Panc1 (cell line): Measurements from ENCODE around the gene POLN. TPM values are rescaled to one million over a fixed set of nuclear protein-coding genes. Genes with fewer than 3 reads are reported as not detected.

ENCODE experiments used
- ATAC-seq: fragments of 200-7000 bp; cut with Tn5 transposase; 2 replicates; pipeline ENCODE4 v1.9.1; 2020; ENCODE audit warnings: mild to moderate bottlenecking, moderate library complexity
- BruUV-seq: library from RNA; stranded (reverse); fragments of 400-500 nt; replicated peaks from 2 replicates; lab custom pipeline; 2021; lab: Mats Ljungman, UMichigan
- CTCF ChIA-PET: fragments of 300-600 bp; sonication (Branson Sonifier 250); formaldehyde crosslinking; loops from one replicate; lab custom pipeline; 2022; ENCODE audit warnings: antibody characterized with exemption; lab: Charles Lee
- POLR2A ChIA-PET: fragments of 300-600 bp; sonication (Branson Sonifier 250); formaldehyde crosslinking; loops from one replicate; lab custom pipeline; 2022; ENCODE audit warnings: antibody characterized with exemption; lab: Charles Lee
- DNase-seq: peaks from one replicate; pipeline ENCODE4 v3.0.0-alpha.2; 2010; ENCODE audit warnings: low read depth, low spot score
- H3K27ac ChIP-seq: 2 replicates; pipeline ENCODE4 v1.5.1; 2011; ENCODE audit warnings: mild to moderate bottlenecking, low read length, inconsistent platforms
- H3K27me3 ChIP-seq: fragments of 200-500 bp; sonication (Bioruptor generic); 2 replicates; pipeline ENCODE4 v1.6.0; 2014; ENCODE audit warnings: low read length, inconsistent platforms; ENCODE audit not compliant: control insufficient read depth, insufficient read depth
- H3K36me3 ChIP-seq: fragments of 200-500 bp; sonication (Bioruptor generic); 2 replicates; pipeline ENCODE4 v1.5.1; 2014; ENCODE audit warnings: inconsistent platforms, mild to moderate bottlenecking, low read length, moderate library complexity; ENCODE audit not compliant: control insufficient read depth, insufficient read depth
- H3K4me1 ChIP-seq: 2 replicates; pipeline ENCODE4 v1.5.1; 2011; ENCODE audit warnings: inconsistent platforms, mild to moderate bottlenecking, low read length, moderate library complexity; ENCODE audit not compliant: control insufficient read depth, insufficient read depth
- H3K4me3 ChIP-seq, 2 experiments: 2 replicates each; pipeline ENCODE4 v1.5.1; 2011 to 2012; ENCODE audit warnings: low read depth in 2 of 2, low read length in 2 of 2, mild to moderate bottlenecking in 2 of 2, inconsistent platforms in 1 of 2, moderate library complexity in 1 of 2
- H3K9me3 ChIP-seq: fragments of 200-500 bp; sonication (Bioruptor generic); 2 replicates; pipeline ENCODE4 v1.5.1; 2014; ENCODE audit warnings: low read depth, mild to moderate bottlenecking, inconsistent platforms, low read length, moderate library complexity; ENCODE audit not compliant: control insufficient read depth, insufficient read depth
- POLR2AphosphoS5 ChIP-seq: IDR thresholded peaks from 2 replicates; pipeline ENCODE4 v1.6.1; 2012; ENCODE audit warnings: mild to moderate bottlenecking, low read depth, low read length, moderate library complexity
- SIN3A ChIP-seq: IDR thresholded peaks from 2 replicates; pipeline ENCODE4 v1.6.1; 2012; ENCODE audit warnings: low read depth, mild to moderate bottlenecking, low read length, moderate library complexity, borderline replicate concordance; ENCODE audit not compliant: insufficient read depth
- TCF7L2 ChIP-seq: IDR thresholded peaks from 2 replicates; pipeline ENCODE4 v1.6.1; 2011; ENCODE audit warnings: mild to moderate bottlenecking, low read depth, low read length, inconsistent platforms
- in situ Hi-C: cut with HindIII; loops from 2 replicates; pipeline ENCODE4 v1.10.0; 2016; ENCODE audit warnings: low sequenced_read_pairs, low pct_unique_long_range_greater_than_20kb
- intact Hi-C: fragments of 100-400 bp; cut with micrococcal nuclease; formaldehyde crosslinking; loops from one replicate; pipeline ENCODE4 v1.10.0; 2022; ENCODE audit not compliant: unreplicated experiment
- total RNA-seq: library from RNA; stranded (reverse); gene quantifications from one replicate; pipeline ENCODE4 v1.2.1, GENCODE V29; 2021; ENCODE audit not compliant: unreplicated experiment
- TF ChIP-seq, protein P1 (sequence below): fragments of 450-650 bp; IDR thresholded peaks from 2 replicates; pipeline ENCODE4 v1.5.1; 2017; ENCODE audit warnings: mild to moderate bottlenecking
- TF ChIP-seq, protein P2 (sequence below), 2 experiments: IDR thresholded peaks; 2 replicates each; pipeline ENCODE4 v1.6.1; 2011 to 2012; ENCODE audit warnings: low read depth in 2 of 2, control low read depth in 1 of 2, low read length in 1 of 2, mild to moderate bottlenecking in 1 of 2, moderate library complexity in 1 of 2; ENCODE audit not compliant: insufficient read depth in 1 of 2

The POLN gene
- total RNA-seq, 1 experiment from 2014 or later: 4.3 TPM

DNA sequence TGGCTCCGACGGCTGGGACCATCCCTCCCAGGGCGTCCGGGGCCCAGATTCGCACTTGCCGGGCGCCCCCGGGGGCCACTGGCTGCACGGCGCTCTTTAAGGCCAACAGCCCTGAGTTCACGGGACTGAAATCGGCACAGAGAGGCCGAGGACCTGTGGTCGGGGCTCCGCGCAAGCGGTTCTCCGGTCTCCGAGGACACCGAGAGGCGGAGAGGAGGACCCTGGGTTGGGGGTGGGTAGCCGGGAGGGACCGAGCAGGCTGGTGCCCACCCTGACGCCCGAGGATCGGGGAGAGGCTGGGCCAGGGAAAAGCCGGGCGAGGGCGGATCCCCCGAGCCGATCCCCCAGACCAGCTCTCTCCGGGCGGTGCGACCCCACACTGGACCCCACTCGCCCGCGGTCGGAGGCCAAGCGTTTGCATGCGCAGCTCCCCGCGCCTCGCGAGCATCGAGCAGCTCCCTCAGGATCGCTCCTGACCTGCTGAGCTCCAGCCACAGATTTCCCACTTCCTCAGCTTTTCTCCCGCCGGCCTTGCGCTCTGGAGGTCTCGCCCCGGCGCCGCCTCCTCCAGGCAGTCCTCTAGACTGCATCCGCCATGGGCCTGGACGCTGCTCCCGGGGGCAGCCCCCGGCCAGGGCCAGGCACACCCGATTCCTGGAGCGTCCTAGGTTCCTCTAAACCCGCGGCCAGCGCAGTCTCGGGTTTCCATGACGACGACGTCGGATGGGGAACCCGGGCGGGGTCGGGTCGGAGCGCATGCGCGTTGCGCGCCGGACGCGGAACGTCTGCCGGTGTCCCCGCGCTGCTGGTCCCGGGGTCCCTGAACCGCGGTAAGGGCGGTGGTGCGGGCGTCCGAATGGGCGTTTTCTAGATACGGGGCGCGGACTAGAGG lies 200.4 kb downstream of the POLN start:
- intact Hi-C loops: no loop called here
- Histone ChIP-seq H3K36me3 (no peaks in the 10 kb centered on the region), H3K4me3 (peak overlapping the region; percentile 67), H3K27me3 (no peaks in the 10 kb centered on the region), H3K4me1 (no peaks in the 10 kb centered on the region; the same call in 1 of the 2 replicates), H3K9me3 (no peaks in the 10 kb centered on the region), H3K27ac (peak overlapping the region; percentile 54; the same call in 1 of the 2 replicates)
- TF ChIP-seq, protein P1, sequence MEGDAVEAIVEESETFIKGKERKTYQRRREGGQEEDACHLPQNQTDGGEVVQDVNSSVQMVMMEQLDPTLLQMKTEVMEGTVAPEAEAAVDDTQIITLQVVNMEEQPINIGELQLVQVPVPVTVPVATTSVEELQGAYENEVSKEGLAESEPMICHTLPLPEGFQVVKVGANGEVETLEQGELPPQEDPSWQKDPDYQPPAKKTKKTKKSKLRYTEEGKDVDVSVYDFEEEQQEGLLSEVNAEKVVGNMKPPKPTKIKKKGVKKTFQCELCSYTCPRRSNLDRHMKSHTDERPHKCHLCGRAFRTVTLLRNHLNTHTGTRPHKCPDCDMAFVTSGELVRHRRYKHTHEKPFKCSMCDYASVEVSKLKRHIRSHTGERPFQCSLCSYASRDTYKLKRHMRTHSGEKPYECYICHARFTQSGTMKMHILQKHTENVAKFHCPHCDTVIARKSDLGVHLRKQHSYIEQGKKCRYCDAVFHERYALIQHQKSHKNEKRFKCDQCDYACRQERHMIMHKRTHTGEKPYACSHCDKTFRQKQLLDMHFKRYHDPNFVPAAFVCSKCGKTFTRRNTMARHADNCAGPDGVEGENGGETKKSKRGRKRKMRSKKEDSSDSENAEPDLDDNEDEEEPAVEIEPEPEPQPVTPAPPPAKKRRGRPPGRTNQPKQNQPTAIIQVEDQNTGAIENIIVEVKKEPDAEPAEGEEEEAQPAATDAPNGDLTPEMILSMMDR: no peak
- no peak for TF ChIP-seq TCF7L2
- peak; percentile 29; the same call in 1 of the 2 replicates for TF ChIP-seq POLR2AphosphoS5
- DNase-seq (peak; percentile 2), ATAC-seq (peak; percentile 78)
- CTCF ChIA-PET: no interaction called here
- BruUV-seq: no TSS peak
- in situ Hi-C loops: no loop called here
- POLR2A ChIA-PET: no interaction called here

DNA sequence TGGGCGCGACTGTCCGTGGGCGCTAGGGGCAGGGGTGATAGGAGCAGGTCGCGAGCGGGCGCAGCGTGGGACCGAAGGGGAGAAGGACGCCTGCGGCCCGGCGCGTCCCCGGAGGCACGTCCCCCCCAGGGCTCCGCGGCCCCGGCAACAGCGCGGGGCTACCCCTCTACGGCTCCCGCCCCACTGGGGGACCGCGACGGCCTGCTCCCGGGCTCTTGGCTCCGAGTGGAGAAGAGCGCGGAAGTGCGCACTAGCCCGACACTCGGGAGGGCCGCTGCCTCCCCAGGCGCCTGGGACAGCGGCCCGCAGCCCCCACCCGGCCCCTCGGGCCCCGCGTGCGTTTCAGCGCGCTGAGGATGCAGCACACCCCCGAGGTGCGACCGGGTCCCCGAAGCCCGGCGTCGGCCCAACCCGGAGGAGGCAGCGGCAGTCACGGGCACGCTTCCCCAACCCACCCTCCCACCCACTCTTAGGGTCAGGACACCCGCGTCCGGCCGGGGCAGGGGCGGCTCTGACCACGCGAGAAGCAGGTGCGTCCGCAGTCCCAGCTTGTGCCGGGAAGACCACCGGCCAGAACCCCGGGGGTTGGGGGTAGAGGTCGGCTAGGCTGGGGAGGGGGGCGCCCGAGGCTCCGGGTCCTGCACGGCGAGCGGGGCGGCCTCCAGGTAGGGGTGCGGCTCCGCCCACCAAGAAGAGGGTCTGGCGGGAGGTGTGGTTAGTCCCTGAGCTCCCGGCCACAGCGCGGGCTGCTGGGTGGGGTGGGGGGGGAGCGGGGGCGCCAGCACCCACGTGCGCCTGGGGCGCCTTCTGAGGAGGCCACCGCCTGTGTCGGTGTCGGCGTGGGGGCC lies 201.3 kb downstream of the POLN start:
- DNase-seq (no peak), ATAC-seq (peak; percentile 23; the same call in 1 of the 2 replicates)
- Histone ChIP-seq H3K36me3 (no peaks in the 10 kb centered on the region), H3K4me1 (no peaks in the 10 kb centered on the region), H3K4me3 (peak overlapping the region; percentile 67), H3K9me3 (no peaks in the 10 kb centered on the region), H3K27ac (no peak overlapping the region), H3K27me3 (no peaks in the 10 kb centered on the region)
- ChIA-PET CTCF (no interaction called here), POLR2A (interaction anchor here (0.6 kb wide), 2 partner anchors 31 to 999 kb away, joined by 3 to 4 read pairs; no protein-coding TSS in a partner anchor)
- in situ Hi-C loops (no loop called here), intact Hi-C loops (no loop called here)
- BruUV-seq: no TSS peak
- TF ChIP-seq TCF7L2 (no peak), POLR2AphosphoS5 (no peak), SIN3A (no peak)
- TF ChIP-seq, protein P2, sequence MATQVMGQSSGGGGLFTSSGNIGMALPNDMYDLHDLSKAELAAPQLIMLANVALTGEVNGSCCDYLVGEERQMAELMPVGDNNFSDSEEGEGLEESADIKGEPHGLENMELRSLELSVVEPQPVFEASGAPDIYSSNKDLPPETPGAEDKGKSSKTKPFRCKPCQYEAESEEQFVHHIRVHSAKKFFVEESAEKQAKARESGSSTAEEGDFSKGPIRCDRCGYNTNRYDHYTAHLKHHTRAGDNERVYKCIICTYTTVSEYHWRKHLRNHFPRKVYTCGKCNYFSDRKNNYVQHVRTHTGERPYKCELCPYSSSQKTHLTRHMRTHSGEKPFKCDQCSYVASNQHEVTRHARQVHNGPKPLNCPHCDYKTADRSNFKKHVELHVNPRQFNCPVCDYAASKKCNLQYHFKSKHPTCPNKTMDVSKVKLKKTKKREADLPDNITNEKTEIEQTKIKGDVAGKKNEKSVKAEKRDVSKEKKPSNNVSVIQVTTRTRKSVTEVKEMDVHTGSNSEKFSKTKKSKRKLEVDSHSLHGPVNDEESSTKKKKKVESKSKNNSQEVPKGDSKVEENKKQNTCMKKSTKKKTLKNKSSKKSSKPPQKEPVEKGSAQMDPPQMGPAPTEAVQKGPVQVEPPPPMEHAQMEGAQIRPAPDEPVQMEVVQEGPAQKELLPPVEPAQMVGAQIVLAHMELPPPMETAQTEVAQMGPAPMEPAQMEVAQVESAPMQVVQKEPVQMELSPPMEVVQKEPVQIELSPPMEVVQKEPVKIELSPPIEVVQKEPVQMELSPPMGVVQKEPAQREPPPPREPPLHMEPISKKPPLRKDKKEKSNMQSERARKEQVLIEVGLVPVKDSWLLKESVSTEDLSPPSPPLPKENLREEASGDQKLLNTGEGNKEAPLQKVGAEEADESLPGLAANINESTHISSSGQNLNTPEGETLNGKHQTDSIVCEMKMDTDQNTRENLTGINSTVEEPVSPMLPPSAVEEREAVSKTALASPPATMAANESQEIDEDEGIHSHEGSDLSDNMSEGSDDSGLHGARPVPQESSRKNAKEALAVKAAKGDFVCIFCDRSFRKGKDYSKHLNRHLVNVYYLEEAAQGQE (IDR thresholded peaks at IDR 0.05; ENCODE audit: insufficient read depth in 1 of 2, low read depth in 2 of 2, low read length in 1 of 2): no peak
- TF ChIP-seq, protein P1: no peak
